Body of pancreas (tissue), 4 donors: ENCODE data around the gene LILRA5. TPM values are rescaled to one million over a fixed set of nuclear protein-coding genes. Genes with fewer than 3 reads are reported as not detected.

ENCODE experiments used
- microRNA-seq, 2 donors: library from miRNA; unstranded; fragments of <30 nt; microRNA quantifications; one replicate each; pipeline ENCODE4, GENCODE V29; 2016; ENCODE audit warnings: borderline number of aligned reads in 2 of 2, borderline replicate concordance in 2 of 2
- small RNA-seq: library from RNA; depleted of rRNA; stranded (forward); fragments of <200 nt; gene quantifications from one replicate; pipeline ENCODE3, GENCODE V24; 2016
- total RNA-seq, 2 donors: library from RNA; depleted of rRNA; stranded (reverse); fragments of >200 nt; gene quantifications; one replicate each; pipeline ENCODE4 v1.1.0, GENCODE V29; 2016

The LILRA5 gene
- total RNA-seq, 2 donors from 2014 or later = 0.78 TPM; not detected in 1

Small RNAs within 50 kb of the gene (microRNA-seq; reads per million reads assigned to microRNA genes)
- 0 reads per million in 2 donors for gene MIR4752

Small RNAs within 50 kb of the gene (small RNA-seq; reads per million reads assigned to genes)
- gene AC245884.12 (not detected), gene MIR4752 (not detected), gene RNU6-1307P (not detected)

Other genes starting within 250 kb of the LILRA5 start
- not detected for gene VSTM1, start 249.3 kb downstream of the LILRA5 start, total RNA-seq
- not detected for gene TARM1, start 231.8 kb downstream of the LILRA5 start, total RNA-seq
- gene OSCAR, start 212.4 kb downstream of the LILRA5 start, total RNA-seq = 1 to 10 TPM in 1 of 2 donors, not detected in 1; 2.3 TPM
- 1 to 10 TPM; 4.7 to 5.3 TPM for gene NDUFA3, start 210.3 kb downstream of the LILRA5 start, total RNA-seq
- 10 to 100 TPM in 1 of 2 donors, 1 to 10 TPM in 1; 6.5 to 11.9 TPM for gene TFPT, start 197.5 kb downstream of the LILRA5 start, total RNA-seq
- gene PRPF31, start 197.4 kb downstream of the LILRA5 start, total RNA-seq = 10 to 100 TPM; 17.8 to 24.1 TPM
- gene CNOT3, start 175.4 kb downstream of the LILRA5 start, total RNA-seq = 10 to 100 TPM; 22.4 to 51.4 TPM
- 1 to 10 TPM; 4.0 to 9.6 TPM for gene LENG1, start 153.4 kb downstream of the LILRA5 start, total RNA-seq
- 100 to 1,000 TPM in 1 of 2 donors, 10 to 100 TPM in 1; 57.3 to 126 TPM for gene TMC4, start 140.0 kb downstream of the LILRA5 start, total RNA-seq
- 10 to 100 TPM; 40.5 to 98.9 TPM for gene MBOAT7, start 123.6 kb downstream of the LILRA5 start, total RNA-seq
- 10 to 100 TPM; 33.9 to 56.6 TPM for gene TSEN34, start 121.9 kb downstream of the LILRA5 start, total RNA-seq
- 1,000 to 10,000 TPM; 1,319 to 1,729 TPM for gene RPS9, start 112.3 kb downstream of the LILRA5 start, total RNA-seq
- gene LILRB3, start 90.2 kb downstream of the LILRA5 start, total RNA-seq = 1 to 10 TPM in 1 of 2 donors, under 1 TPM in 1; 0.33 to 2.1 TPM
- not detected for gene LILRA6, start 70.4 kb downstream of the LILRA5 start, total RNA-seq
- gene LILRB5, start 55.9 kb downstream of the LILRA5 start, total RNA-seq = 1 to 10 TPM; 3.1 to 6.6 TPM
- 1 to 10 TPM in 1 of 2 donors, under 1 TPM in 1; 0.78 to 1.3 TPM for gene LILRB2, start 32.1 kb downstream of the LILRA5 start, total RNA-seq
- not detected for gene LILRA4, start 26.0 kb upstream of the LILRA5 start, total RNA-seq
- 10 to 100 TPM in 1 of 2 donors, 1 to 10 TPM in 1; 2.9 to 35.6 TPM for gene LAIR1, start 51.8 kb upstream of the LILRA5 start, total RNA-seq
- 10 to 100 TPM; 20.5 to 88.7 TPM for gene TTYH1, start 102.3 kb upstream of the LILRA5 start, total RNA-seq
- 100 to 1,000 TPM; 182 to 290 TPM for gene LENG8, start 136.0 kb upstream of the LILRA5 start, total RNA-seq
- 10 to 100 TPM; 21.8 to 25.7 TPM for gene LENG9, start 150.6 kb upstream of the LILRA5 start, total RNA-seq
- 10 to 100 TPM; 18.2 to 92.9 TPM for gene CDC42EP5, start 160.1 kb upstream of the LILRA5 start, total RNA-seq
- not detected for gene LAIR2, start 189.7 kb upstream of the LILRA5 start, total RNA-seq